Peyer's patch (tissue), 4 donors: ENCODE data around the gene SIGLEC9.

Source experiments
- POLR2A ChIP-seq, 2 donors: fragments of 450-650 bp; IDR thresholded peaks; one replicate each; pipeline ENCODE4 v1.5.1; 2017; ENCODE audit warnings: antibody characterized with exemption in 2 of 2, mild to moderate bottlenecking in 2 of 2, moderate library complexity in 2 of 2
- TF ChIP-seq, protein P1 (sequence below), 6 experiments: fragments of 450-650 bp in 4 of 6; fragments of 200-600 bp in 2 of 6; sonication (generic) in 1 of 6; IDR thresholded peaks; one replicate each; pipeline ENCODE4 v1.5.1; 2017 to 2019; ENCODE audit warnings: antibody characterized with exemption in 6 of 6, mild to moderate bottlenecking in 3 of 6, moderate library complexity in 1 of 6

GRCh38 chr19:51128227-51128626 lies 3.5 kb downstream of the SIGLEC9 start:
- TF ChIP-seq, protein P1, sequence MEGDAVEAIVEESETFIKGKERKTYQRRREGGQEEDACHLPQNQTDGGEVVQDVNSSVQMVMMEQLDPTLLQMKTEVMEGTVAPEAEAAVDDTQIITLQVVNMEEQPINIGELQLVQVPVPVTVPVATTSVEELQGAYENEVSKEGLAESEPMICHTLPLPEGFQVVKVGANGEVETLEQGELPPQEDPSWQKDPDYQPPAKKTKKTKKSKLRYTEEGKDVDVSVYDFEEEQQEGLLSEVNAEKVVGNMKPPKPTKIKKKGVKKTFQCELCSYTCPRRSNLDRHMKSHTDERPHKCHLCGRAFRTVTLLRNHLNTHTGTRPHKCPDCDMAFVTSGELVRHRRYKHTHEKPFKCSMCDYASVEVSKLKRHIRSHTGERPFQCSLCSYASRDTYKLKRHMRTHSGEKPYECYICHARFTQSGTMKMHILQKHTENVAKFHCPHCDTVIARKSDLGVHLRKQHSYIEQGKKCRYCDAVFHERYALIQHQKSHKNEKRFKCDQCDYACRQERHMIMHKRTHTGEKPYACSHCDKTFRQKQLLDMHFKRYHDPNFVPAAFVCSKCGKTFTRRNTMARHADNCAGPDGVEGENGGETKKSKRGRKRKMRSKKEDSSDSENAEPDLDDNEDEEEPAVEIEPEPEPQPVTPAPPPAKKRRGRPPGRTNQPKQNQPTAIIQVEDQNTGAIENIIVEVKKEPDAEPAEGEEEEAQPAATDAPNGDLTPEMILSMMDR (IDR thresholded peaks at IDR 0.05): no peak
- no peak for TF ChIP-seq POLR2A (IDR thresholded peaks at IDR 0.05)
